ENCODE results near the gene PECR.
"Not testable (repeated sequence)": the region's sequence is repeated elsewhere in the genome, so short reads cannot be mapped to it uniquely, and the experiment has no call there.

PECR gene

GRCh38 chr2:215998636-215999035 is 83.0 kb downstream of the PECR start:
- DNase-seq = no peak

- no peak for DNase-seq
Observed at GRCh38 chr2:215997219-215997618, 84.4 kb downstream of the PECR start.

GRCh38 chr2:215994911-215995310 is 86.7 kb downstream of the PECR start:
- DNase-seq = no peak

- not testable (repeated sequence) for DNase-seq
Observed at GRCh38 chr2:215988556-215989207, 92.9 kb downstream of the PECR start.
